ENCODE measurements around the gene GALNT17.

GALNT17 gene

GRCh38 chr7:71404726-71405345 lies 272.9 kb downstream of the GALNT17 start:
- no peak for DNase-seq

GRCh38 chr7:71408271-71408670 lies 276.3 kb downstream of the GALNT17 start:
- no peak for DNase-seq

- DNase-seq, result no peak
Measured at GRCh38 chr7:71409550-71410157, 277.7 kb downstream of the GALNT17 start.

- DNase-seq, result no peak
Measured at GRCh38 chr7:71411475-71411874, 279.5 kb downstream of the GALNT17 start.

- DNase-seq, result peak; percentile 6
Measured at GRCh38 chr7:71414490-71414889, 282.5 kb downstream of the GALNT17 start.

GRCh38 chr7:71419546-71420337 lies 287.8 kb downstream of the GALNT17 start:
- no peak for DNase-seq

GRCh38 chr7:71422104-71422503 lies 290.2 kb downstream of the GALNT17 start:
- DNase-seq, result no peak

- DNase-seq, result peak; percentile 54
Measured at GRCh38 chr7:71424166-71425035, 292.5 kb downstream of the GALNT17 start.

- DNase-seq, result no peak
Measured at GRCh38 chr7:71429083-71429482, 297.1 kb downstream of the GALNT17 start.

- DNase-seq, result no peak
Measured at GRCh38 chr7:71430246-71430645, 298.3 kb downstream of the GALNT17 start.

GRCh38 chr7:71439321-71439720 lies 307.4 kb downstream of the GALNT17 start:
- no peak for DNase-seq

- peak; percentile 13 for DNase-seq
Measured at GRCh38 chr7:71442492-71443190, 310.7 kb downstream of the GALNT17 start.

- DNase-seq, result no peak
Measured at GRCh38 chr7:71443191-71443530, 311.2 kb downstream of the GALNT17 start.

- DNase-seq, result no peak
Measured at GRCh38 chr7:71444130-71444529, 312.2 kb downstream of the GALNT17 start.

- DNase-seq, result no peak
Measured at GRCh38 chr7:71453630-71454029, 321.7 kb downstream of the GALNT17 start.

GRCh38 chr7:71454981-71455380 lies 323.0 kb downstream of the GALNT17 start:
- DNase-seq, result no peak

- no peak for DNase-seq
Measured at GRCh38 chr7:71457021-71457420, 325.1 kb downstream of the GALNT17 start.

- DNase-seq, result no peak
Measured at GRCh38 chr7:71457846-71458590, 326.1 kb downstream of the GALNT17 start.

- DNase-seq, result no peak
Measured at GRCh38 chr7:71459132-71459531, 327.2 kb downstream of the GALNT17 start.

- DNase-seq, result no peak
Measured at GRCh38 chr7:71461572-71461971, 329.6 kb downstream of the GALNT17 start.

- DNase-seq, result no peak
Measured at GRCh38 chr7:71465741-71466189, 333.8 kb downstream of the GALNT17 start.

All from fibroblast of upper back skin (primary cell).